Measurements from ENCODE around the gene BUD23.

BUD23 gene

DNA sequence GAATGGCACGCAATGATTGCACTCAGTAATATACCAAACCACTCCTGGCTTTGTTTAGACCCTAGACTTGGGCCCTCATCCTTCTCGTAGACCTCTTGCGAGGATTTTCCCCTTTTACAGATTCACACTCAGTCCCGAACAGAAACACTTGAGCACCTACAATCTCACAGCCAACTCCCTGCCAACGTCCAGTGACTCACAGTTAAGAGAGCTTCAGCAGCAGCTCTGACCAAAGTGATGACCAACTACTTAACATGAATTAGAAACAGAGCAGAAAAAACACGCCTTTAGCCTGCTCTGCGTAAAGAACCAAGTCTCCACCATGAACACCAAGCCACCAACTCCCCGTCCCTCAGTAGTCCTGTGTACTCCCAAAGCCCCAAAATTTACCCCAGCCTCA, 2.4 kb upstream of the BUD23 start:
- TF ChIP-seq, protein P1, sequence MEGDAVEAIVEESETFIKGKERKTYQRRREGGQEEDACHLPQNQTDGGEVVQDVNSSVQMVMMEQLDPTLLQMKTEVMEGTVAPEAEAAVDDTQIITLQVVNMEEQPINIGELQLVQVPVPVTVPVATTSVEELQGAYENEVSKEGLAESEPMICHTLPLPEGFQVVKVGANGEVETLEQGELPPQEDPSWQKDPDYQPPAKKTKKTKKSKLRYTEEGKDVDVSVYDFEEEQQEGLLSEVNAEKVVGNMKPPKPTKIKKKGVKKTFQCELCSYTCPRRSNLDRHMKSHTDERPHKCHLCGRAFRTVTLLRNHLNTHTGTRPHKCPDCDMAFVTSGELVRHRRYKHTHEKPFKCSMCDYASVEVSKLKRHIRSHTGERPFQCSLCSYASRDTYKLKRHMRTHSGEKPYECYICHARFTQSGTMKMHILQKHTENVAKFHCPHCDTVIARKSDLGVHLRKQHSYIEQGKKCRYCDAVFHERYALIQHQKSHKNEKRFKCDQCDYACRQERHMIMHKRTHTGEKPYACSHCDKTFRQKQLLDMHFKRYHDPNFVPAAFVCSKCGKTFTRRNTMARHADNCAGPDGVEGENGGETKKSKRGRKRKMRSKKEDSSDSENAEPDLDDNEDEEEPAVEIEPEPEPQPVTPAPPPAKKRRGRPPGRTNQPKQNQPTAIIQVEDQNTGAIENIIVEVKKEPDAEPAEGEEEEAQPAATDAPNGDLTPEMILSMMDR (IDR thresholded peaks at IDR 0.05; ENCODE audit: insufficient read depth, low read length, missing control alignments): no peak
- POLR2A ChIA-PET: interaction anchor here (0.5 to 1.0 kb wide), 2 partner anchors 23 to 325 kb away, joined by 3 to 5 read pairs; no protein-coding TSS in a partner anchor
- DNase-seq (ENCODE audit: low read depth, low spot score): no peak
- H3K4me3 ChIP-seq (ENCODE audit: low read depth, low read length): no peak overlapping the region; the same call in 1 of the 2 replicates
- CTCF ChIA-PET: interaction anchor here (1.0 to 2.6 kb wide), 2 partner anchors 13 to 73 kb away, joined by 3 to 9 read pairs; partner anchors contain the start of gene VPS37D

DNA sequence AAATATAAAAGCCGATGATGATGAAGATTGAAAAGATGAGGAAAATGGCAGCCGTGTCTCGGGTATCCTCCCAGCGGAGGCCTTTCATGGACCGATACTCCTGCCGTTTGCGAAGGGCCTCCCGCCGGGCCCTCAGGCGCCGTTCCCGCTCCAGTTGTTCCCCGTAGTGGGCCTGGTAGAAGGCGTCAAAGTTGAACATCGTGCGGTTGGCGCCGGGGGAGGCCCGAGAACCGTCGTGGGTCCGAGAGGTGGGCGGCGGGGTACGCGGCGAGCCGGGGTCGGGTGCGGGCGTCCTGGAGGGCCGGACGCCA, 697 bp upstream of the BUD23 start:
- ChIA-PET POLR2A (no interaction called here), CTCF (interaction anchor here (0.7 to 1.2 kb wide), 3 partner anchors 14 to 75 kb away, joined by 3 to 6 read pairs (median 4); no protein-coding TSS in a partner anchor)
- peak overlapping the region; percentile 98 for H3K4me3 ChIP-seq (ENCODE audit: low read depth, low read length)
- TF ChIP-seq, protein P1 (IDR thresholded peaks at IDR 0.05; ENCODE audit: insufficient read depth, low read length, missing control alignments): no peak
- DNase-seq (ENCODE audit: low read depth, low spot score): no peak

DNA sequence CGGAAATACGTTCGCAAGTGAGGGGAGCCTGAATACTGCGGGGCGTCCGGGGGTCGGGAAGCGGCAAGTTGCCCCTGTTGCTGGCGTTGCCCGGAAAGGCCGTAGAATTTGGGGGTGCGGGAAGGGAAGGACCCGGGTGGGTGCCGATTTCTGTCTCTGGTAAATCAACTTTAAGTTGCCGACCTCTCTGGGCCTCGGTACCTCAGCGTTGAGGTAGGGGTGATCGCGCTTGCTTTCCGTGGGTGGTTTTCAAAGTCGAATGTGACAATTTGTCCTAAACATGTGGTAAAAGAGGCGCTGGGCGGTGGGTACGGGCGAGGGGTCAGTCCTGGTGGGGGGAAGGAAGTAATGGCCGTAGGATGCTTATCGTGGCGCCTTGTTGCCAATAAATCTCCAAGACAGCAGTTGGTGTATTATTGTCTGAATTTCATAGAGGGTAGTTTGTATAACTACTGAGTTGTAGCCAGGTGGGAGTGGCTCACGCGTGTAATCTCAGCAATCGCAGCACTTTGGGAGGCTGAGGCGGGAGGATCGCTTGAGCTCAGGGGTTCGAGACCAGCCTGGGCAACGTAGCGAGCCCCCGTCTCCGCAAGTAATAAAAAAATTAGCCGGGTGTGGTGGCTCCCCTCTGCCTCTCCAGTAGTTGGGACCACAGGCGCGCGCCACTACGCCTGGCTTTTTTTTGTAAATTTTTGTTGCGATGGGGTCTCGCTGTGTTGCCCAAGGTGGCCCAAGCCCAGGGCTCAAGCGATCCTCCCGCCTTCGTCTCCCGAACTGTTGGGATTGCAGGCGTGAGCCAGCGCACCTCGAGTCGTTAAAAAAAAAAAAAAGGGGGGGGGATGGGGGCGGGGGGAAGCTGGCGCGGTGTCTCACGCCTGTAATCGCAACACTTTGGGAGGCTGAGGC, 644 bp downstream of the BUD23 start:
- ChIA-PET POLR2A (no interaction called here), CTCF (interaction anchor here (3.2 kb wide), 1 partner anchor 16 kb away, joined by 6 read pairs; no protein-coding TSS in a partner anchor)
- H3K4me3 ChIP-seq (ENCODE audit: low read depth, low read length): peak overlapping the region; percentile 98
- DNase-seq (ENCODE audit: low read depth, low spot score): no peak
- TF ChIP-seq, protein P1 (IDR thresholded peaks at IDR 0.05; ENCODE audit: insufficient read depth, low read length, missing control alignments): no peak

DNA sequence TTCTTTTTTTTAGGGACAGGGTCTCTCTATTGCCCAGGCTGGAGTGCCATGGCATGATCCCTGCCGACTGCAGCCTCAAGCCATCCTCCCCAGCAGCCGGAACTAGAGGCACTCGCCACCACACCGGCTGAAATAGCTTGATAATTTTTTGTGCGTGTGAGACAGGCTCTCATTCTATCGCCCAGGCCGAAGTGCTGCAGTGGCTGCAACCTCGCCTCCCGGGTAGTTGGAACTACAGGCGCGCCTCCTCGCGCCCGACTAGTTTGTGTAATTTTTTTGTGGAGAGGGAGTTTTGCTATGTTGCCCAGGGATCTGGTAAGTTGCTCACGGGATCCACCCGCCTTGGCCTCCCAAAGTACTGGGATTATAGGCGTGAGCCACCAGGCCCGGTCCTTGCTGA, 1.9 kb downstream of the BUD23 start:
- ChIA-PET CTCF (interaction anchor here (0.7 to 3.2 kb wide), 2 partner anchors 16 to 17 kb away, joined by 4 to 6 read pairs; no protein-coding TSS in a partner anchor), POLR2A (no interaction called here)
- no peak for DNase-seq (ENCODE audit: low read depth, low spot score)
- TF ChIP-seq, protein P1 (IDR thresholded peaks at IDR 0.05; ENCODE audit: insufficient read depth, low read length, missing control alignments): no peak
- no peak overlapping the region; the same call in 1 of the 2 replicates for H3K4me3 ChIP-seq (ENCODE audit: low read depth, low read length)

DNA sequence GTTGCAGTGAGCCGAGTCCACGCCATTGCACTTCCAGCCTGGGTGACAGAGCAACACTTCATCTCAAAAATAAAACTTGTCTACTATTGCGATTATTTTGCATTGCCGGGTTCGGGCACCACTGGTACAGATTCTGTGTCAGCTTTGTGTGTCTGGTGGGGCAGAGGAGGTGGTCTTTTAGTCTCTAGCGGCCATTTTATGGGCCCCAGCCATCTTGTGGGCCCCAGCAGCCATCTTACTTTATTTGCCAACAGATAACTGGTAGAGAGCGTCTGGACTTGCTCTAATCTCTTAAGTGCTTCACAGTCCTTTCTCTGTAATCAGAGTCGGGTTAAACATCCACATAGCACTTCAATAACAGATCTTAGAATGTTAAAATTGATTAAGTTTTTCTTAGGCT, 4.9 kb downstream of the BUD23 start:
- ChIA-PET CTCF (interaction anchor here (1.1 to 1.3 kb wide), 2 partner anchors 37 to 38 kb away, joined by 3 read pairs; no protein-coding TSS in a partner anchor), POLR2A (no interaction called here)
- TF ChIP-seq, protein P1 (IDR thresholded peaks at IDR 0.05; ENCODE audit: insufficient read depth, low read length, missing control alignments): no peak
- DNase-seq (ENCODE audit: low read depth, low spot score): no peak
- H3K4me3 ChIP-seq (ENCODE audit: low read depth, low read length): no peak overlapping the region

DNA sequence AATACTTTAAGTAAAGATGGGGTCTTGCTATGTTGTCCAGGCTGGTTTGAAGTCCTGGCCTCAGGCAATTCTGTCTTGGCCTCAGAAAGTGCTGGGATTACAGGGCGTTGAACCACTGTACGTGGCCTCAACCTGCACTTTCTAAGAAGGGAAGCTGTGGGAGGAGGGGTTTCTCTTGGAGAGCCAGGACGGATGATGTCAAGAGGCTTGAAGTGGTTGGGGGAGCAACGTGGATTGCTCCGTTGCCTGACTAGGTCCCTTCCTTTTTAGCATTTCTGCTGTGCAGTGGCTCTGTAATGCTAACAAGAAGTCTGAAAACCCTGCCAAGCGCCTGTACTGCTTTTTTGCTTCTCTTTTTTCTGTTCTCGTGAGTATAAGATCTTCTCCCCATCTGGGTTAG, 7.2 kb downstream of the BUD23 start:
- TF ChIP-seq, protein P1 (IDR thresholded peaks at IDR 0.05; ENCODE audit: insufficient read depth, low read length, missing control alignments): no peak
- no peak overlapping the region for H3K4me3 ChIP-seq (ENCODE audit: low read depth, low read length)
- POLR2A ChIA-PET: no interaction called here
- CTCF ChIA-PET: interaction anchor here (0.9 to 3.1 kb wide), 4 partner anchors 11 to 83 kb away, joined by 3 to 25 read pairs (median 6); no protein-coding TSS in a partner anchor
- DNase-seq (ENCODE audit: low read depth, low spot score): no peak
